Esophagus mucosa (tissue), 1 donor: Measurements from ENCODE around the gene RBSN. TPM values are rescaled to one million over a fixed set of nuclear protein-coding genes. Genes with fewer than 3 reads are reported as not detected.

ENCODE experiments used
- total RNA-seq: library from RNA; stranded (reverse); gene quantifications from one replicate; pipeline ENCODE4 v1.2.4, GENCODE V29; 2023
- donor health status: DM: yes; HTN: yes; CAD: no.

Gene RBSN
- total RNA-seq, 1 donor from 2014 or later, result 10.1 TPM

Other genes starting within 250 kb of the RBSN start
- gene NR2C2, start 151.6 kb downstream of the RBSN start, total RNA-seq, result 19.2 TPM
- 46.4 TPM for gene MRPS25, start 33.8 kb downstream of the RBSN start, total RNA-seq
- gene CAPN7, start 107.1 kb upstream of the RBSN start, total RNA-seq, result 21.5 TPM
- gene SH3BP5, start 233.4 kb upstream of the RBSN start, total RNA-seq, result 9.3 TPM